HEK293T (cell line): Measurements from ENCODE around the gene RNF214.

Experiments used
- BHLHE40 ChIP-seq: fragments of 450-650 bp; IDR thresholded peaks from 2 replicates; pipeline ENCODE4 v1.6.1; 2016; ENCODE audit warnings: mild to moderate bottlenecking, moderate library complexity, borderline replicate concordance
- CTBP1 ChIP-seq: fragments of 450-650 bp; IDR thresholded peaks from 2 replicates; pipeline ENCODE4 v1.6.1; 2016; ENCODE audit warnings: borderline replicate concordance
- FOXK2 ChIP-seq: fragments of 450-650 bp; IDR thresholded peaks from 2 replicates; pipeline ENCODE4 v1.6.1; 2016; ENCODE audit warnings: mild to moderate bottlenecking
- FOXM1 ChIP-seq: fragments of 450-650 bp; IDR thresholded peaks from 2 replicates; pipeline ENCODE4 v1.6.1; 2017; ENCODE audit warnings: mild to moderate bottlenecking, borderline replicate concordance
- L3MBTL2 ChIP-seq: fragments of 450-650 bp; conservative IDR thresholded peaks from 2 replicates; pipeline ENCODE4 v1.6.1; 2016; ENCODE audit warnings: mild to moderate bottlenecking
- NFRKB ChIP-seq: fragments of 450-650 bp; IDR thresholded peaks from 2 replicates; pipeline ENCODE4 v1.6.1; 2016; ENCODE audit warnings: mild to moderate bottlenecking, moderate library complexity
- SP1 ChIP-seq: fragments of 450-650 bp; IDR thresholded peaks from 2 replicates; pipeline ENCODE4 v1.6.1; 2017
- SUZ12 ChIP-seq: fragments of 450-650 bp; IDR thresholded peaks from 2 replicates; pipeline ENCODE4 v1.6.1; 2016; ENCODE audit warnings: mild to moderate bottlenecking

GRCh38 chr11:117195258-117195657 lies 37.2 kb upstream of the RNF214 start:
- no peak for TF ChIP-seq L3MBTL2
- TF ChIP-seq BHLHE40: no peak
- no peak for TF ChIP-seq SUZ12
- no peak for TF ChIP-seq FOXM1
- TF ChIP-seq SP1: no peak
- TF ChIP-seq NFRKB: no peak
- TF ChIP-seq FOXK2: no peak
- TF ChIP-seq CTBP1: no peak
